Activated naive CD8-positive, alpha-beta T cell treated with anti-CD3 and anti-CD28 coated beads, Interleukin-2, amount 50 U/mL, for 16 hours (primary cell): Measurements from ENCODE around the gene SNX20.

Experiments used
- DNase-seq: peaks from one replicate; pipeline ENCODE4 v3.0.0-alpha.2; 2020; ENCODE audit warnings: low read depth, low spot score

The SNX20 gene

GRCh38 chr16:50659806-50660205 is 21.3 kb downstream of the SNX20 start:
- DNase-seq = no peak

- DNase-seq = no peak
Observed at GRCh38 chr16:50657241-50657640, 23.9 kb downstream of the SNX20 start.

- no peak for DNase-seq
Observed at GRCh38 chr16:50655558-50656055, 25.5 kb downstream of the SNX20 start.

- no peak for DNase-seq
Observed at GRCh38 chr16:50653633-50654519, 27.2 kb downstream of the SNX20 start.

- DNase-seq = no peak
Observed at GRCh38 chr16:50652836-50653425, 28.2 kb downstream of the SNX20 start.

GRCh38 chr16:50651835-50652438 is 29.2 kb downstream of the SNX20 start:
- no peak for DNase-seq

- DNase-seq = no peak
Observed at GRCh38 chr16:50646345-50646744, 34.8 kb downstream of the SNX20 start.

GRCh38 chr16:50645563-50646220 is 35.4 kb downstream of the SNX20 start:
- no peak for DNase-seq

GRCh38 chr16:50644729-50645128 is 36.4 kb downstream of the SNX20 start:
- no peak for DNase-seq

- DNase-seq = no peak
Observed at GRCh38 chr16:50644245-50644644, 36.9 kb downstream of the SNX20 start.

- no peak for DNase-seq
Observed at GRCh38 chr16:50643192-50643591, 37.9 kb downstream of the SNX20 start.

GRCh38 chr16:50642349-50642748 is 38.8 kb downstream of the SNX20 start:
- no peak for DNase-seq

GRCh38 chr16:50641818-50642187 is 39.3 kb downstream of the SNX20 start:
- no peak for DNase-seq

GRCh38 chr16:50640919-50641817 is 39.9 kb downstream of the SNX20 start:
- DNase-seq = no peak

GRCh38 chr16:50640391-50640790 is 40.7 kb downstream of the SNX20 start:
- no peak for DNase-seq

GRCh38 chr16:50638816-50639670 is 42.1 kb downstream of the SNX20 start:
- no peak for DNase-seq

- DNase-seq = no peak
Observed at GRCh38 chr16:50637716-50638602, 43.2 kb downstream of the SNX20 start.

- DNase-seq = no peak
Observed at GRCh38 chr16:50636753-50637374, 44.2 kb downstream of the SNX20 start.
